NCI-H460 (cell line): ENCODE measurements around the gene ATXN1. TPM values are rescaled to one million over a fixed set of nuclear protein-coding genes. Genes with fewer than 3 reads are reported as not detected.

ENCODE experiments used
- DNase-seq: peaks from one replicate; pipeline ENCODE4 v3.0.0-alpha.2; 2016; ENCODE audit warnings: low read depth; ENCODE audit errors: extremely low read depth
- total RNA-seq: library from RNA; depleted of rRNA; stranded (reverse); fragments of >200 nt; shearing (Covaris generic); gene quantifications from 2 replicates; pipeline ENCODE4 v1.2.3, GENCODE V29; 2014

ATXN1 gene
- total RNA-seq, 1 experiment from 2014 or later = 20.4 TPM

GRCh38 chr6:16434885-16435284 lies 326.4 kb downstream of the ATXN1 start:
- peak; percentile 59 for DNase-seq

- no peak for DNase-seq
Observed at GRCh38 chr6:16433338-16433890, 327.8 kb downstream of the ATXN1 start.

GRCh38 chr6:16432075-16433032 lies 328.9 kb downstream of the ATXN1 start:
- no peak for DNase-seq

GRCh38 chr6:16431106-16431505 lies 330.2 kb downstream of the ATXN1 start:
- no peak for DNase-seq

- DNase-seq = no peak
Observed at GRCh38 chr6:16430391-16431089, 330.7 kb downstream of the ATXN1 start.

GRCh38 chr6:16429669-16430068 lies 331.6 kb downstream of the ATXN1 start:
- no peak for DNase-seq

- DNase-seq = no peak
Observed at GRCh38 chr6:16427124-16427523, 334.1 kb downstream of the ATXN1 start.

- no peak for DNase-seq
Observed at GRCh38 chr6:16425881-16426615, 335.2 kb downstream of the ATXN1 start.

GRCh38 chr6:16421462-16421960 lies 339.7 kb downstream of the ATXN1 start:
- no peak for DNase-seq

GRCh38 chr6:16420715-16421461 lies 340.4 kb downstream of the ATXN1 start:
- DNase-seq = peak; percentile 68

GRCh38 chr6:16420337-16420714 lies 340.9 kb downstream of the ATXN1 start:
- no peak for DNase-seq

- no peak for DNase-seq
Observed at GRCh38 chr6:16419636-16420336, 341.5 kb downstream of the ATXN1 start.

- DNase-seq = no peak
Observed at GRCh38 chr6:16418151-16418550, 343.1 kb downstream of the ATXN1 start.

GRCh38 chr6:16415677-16416076 lies 345.6 kb downstream of the ATXN1 start:
- no peak for DNase-seq

- no peak for DNase-seq
Observed at GRCh38 chr6:16414205-16414604, 347.1 kb downstream of the ATXN1 start.

- no peak for DNase-seq
Observed at GRCh38 chr6:16413399-16413798, 347.9 kb downstream of the ATXN1 start.

- DNase-seq = no peak
Observed at GRCh38 chr6:16412982-16413381, 348.3 kb downstream of the ATXN1 start.

- DNase-seq = no peak
Observed at GRCh38 chr6:16412171-16412570, 349.1 kb downstream of the ATXN1 start.
